Tibial nerve (tissue), 4 donors: ENCODE measurements around the gene CS. TPM values are rescaled to one million over a fixed set of nuclear protein-coding genes. Genes with fewer than 3 reads are reported as not detected.
"Not testable (repeated sequence)": the region's sequence is repeated elsewhere in the genome, so short reads cannot be mapped to it uniquely, and the experiment has no call there.

Source experiments
- DNase-seq, 2 donors: peaks; one replicate each; pipeline ENCODE4 v3.0.0-alpha.2; 2019; ENCODE audit warnings: low spot score in 2 of 2
- H3K27ac ChIP-seq, 4 donors: fragments of 200-600 bp; sonication (generic) in 3 of 4; one replicate each; pipeline ENCODE4 v1.5.1; 2017 to 2019; ENCODE audit warnings: mild to moderate bottlenecking in 1 of 4
- H3K27me3 ChIP-seq, 2 donors: fragments of 200-600 bp; sonication (generic) in 1 of 2; one replicate each; pipeline versions ENCODE4 v1.5.1 to v1.6.0; 2017 to 2019
- H3K36me3 ChIP-seq, 3 donors: fragments of 200-600 bp; sonication (generic); one replicate each; pipeline ENCODE4 v1.5.1; 2018 to 2019
- H3K4me1 ChIP-seq, 4 donors: fragments of 200-600 bp; sonication (generic) in 3 of 4; one replicate each; pipeline ENCODE4 v1.5.1; 2017 to 2019
- H3K4me3 ChIP-seq, 4 donors: fragments of 200-600 bp; sonication (generic) in 3 of 4; one replicate each; pipeline ENCODE4 v1.5.1; 2017 to 2019; ENCODE audit warnings: mild to moderate bottlenecking in 1 of 4, moderate library complexity in 1 of 4
- H3K9me3 ChIP-seq, 4 donors: fragments of 200-600 bp; sonication (generic) in 3 of 4; one replicate each; pipeline ENCODE4 v1.5.1; 2017 to 2019
- EP300 ChIP-seq, 2 donors: sonication (generic); formaldehyde crosslinking; IDR thresholded peaks; one replicate each; pipeline ENCODE4 v1.6.1; 2017; ENCODE audit warnings: antibody characterized with exemption in 2 of 2, mild to moderate bottlenecking in 1 of 2
- POLR2A ChIP-seq, 2 donors: fragments of 450-650 bp; IDR thresholded peaks; one replicate each; pipeline ENCODE4 v1.6.1; 2017; ENCODE audit warnings: antibody characterized with exemption in 2 of 2, mild to moderate bottlenecking in 2 of 2, moderate library complexity in 2 of 2
- WGBS, 2 donors: methylation state at CpG; one replicate each; pipeline ENCODE4 v1.1.5; 2018; 5-methylcytosine and 5-hydroxymethylcytosine counted together
- total RNA-seq, 4 donors: library from RNA; depleted of rRNA; stranded (reverse); fragments of >200 nt; gene quantifications; one replicate each; pipeline ENCODE4 v1.1.0, GENCODE V29; 2016
- TF ChIP-seq, protein P1 (sequence below), 5 experiments: fragments of 200-600 bp in 3 of 5; fragments of 450-650 bp in 2 of 5; sonication (generic) in 3 of 5; IDR thresholded peaks; one replicate each; pipeline ENCODE4 v1.5.1; 2016 to 2019; ENCODE audit warnings: antibody characterized with exemption in 5 of 5, mild to moderate bottlenecking in 3 of 5, moderate library complexity in 2 of 5

Gene CS
- total RNA-seq, 4 donors from 2014 or later: 63.7 to 112 (median 84.2) TPM

DNA sequence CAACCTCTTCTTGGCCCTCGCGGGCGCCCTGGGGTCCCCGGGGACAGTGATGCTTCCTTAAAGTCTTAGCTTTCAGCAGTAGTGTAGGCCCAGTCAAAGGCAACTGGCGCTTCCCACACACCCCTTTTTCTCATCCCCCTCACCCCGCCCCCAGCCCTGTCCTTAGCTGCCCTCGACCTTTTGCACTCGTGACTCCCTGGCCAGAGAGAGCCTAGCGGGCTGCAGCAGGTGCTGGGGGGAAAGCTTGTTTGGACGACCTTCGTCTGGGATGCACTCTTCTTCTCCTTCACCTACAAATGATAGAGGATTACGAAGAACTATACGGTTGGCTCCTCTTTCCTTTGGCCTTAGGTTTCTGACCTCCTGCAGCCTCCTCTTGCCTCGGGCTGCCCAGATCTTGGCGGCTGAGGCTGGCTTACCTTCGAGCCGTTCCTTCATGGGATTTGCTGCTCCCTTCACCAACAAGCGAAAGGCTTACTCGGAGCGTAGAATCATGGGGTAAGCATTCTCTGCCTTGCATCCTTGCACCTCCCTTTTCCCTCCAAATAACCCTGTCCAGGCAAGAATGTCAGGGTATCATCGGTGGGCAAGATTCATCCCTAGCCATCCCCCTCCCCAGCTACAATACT lies 32.6 kb downstream of the CS start:
- Histone ChIP-seq H3K4me1 (peaks cover 0 to 22% (median 8%) of the 10 kb centered on the region in 4 donors), H3K9me3 (no peaks in the 10 kb centered on the region), H3K4me3 (peak overlapping the region; percentile 62 to 79 (median 69)), H3K27ac (peak overlapping the region; percentile 89 to 97 (median 92)), H3K27me3 (no peaks in the 10 kb centered on the region), H3K36me3 (peaks cover 0 to 36% (median 0%) of the 10 kb centered on the region in 3 donors)
- 21 to 22% methylated on average over 21 of the region's 21 CpGs for WGBS, 2 donors
- no peak for DNase-seq
- TF ChIP-seq POLR2A (IDR thresholded peaks at IDR 0.05) (no peak), EP300 (IDR thresholded peaks at IDR 0.05) (no peak)
- TF ChIP-seq, protein P1, sequence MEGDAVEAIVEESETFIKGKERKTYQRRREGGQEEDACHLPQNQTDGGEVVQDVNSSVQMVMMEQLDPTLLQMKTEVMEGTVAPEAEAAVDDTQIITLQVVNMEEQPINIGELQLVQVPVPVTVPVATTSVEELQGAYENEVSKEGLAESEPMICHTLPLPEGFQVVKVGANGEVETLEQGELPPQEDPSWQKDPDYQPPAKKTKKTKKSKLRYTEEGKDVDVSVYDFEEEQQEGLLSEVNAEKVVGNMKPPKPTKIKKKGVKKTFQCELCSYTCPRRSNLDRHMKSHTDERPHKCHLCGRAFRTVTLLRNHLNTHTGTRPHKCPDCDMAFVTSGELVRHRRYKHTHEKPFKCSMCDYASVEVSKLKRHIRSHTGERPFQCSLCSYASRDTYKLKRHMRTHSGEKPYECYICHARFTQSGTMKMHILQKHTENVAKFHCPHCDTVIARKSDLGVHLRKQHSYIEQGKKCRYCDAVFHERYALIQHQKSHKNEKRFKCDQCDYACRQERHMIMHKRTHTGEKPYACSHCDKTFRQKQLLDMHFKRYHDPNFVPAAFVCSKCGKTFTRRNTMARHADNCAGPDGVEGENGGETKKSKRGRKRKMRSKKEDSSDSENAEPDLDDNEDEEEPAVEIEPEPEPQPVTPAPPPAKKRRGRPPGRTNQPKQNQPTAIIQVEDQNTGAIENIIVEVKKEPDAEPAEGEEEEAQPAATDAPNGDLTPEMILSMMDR (IDR thresholded peaks at IDR 0.05): no peak

DNA sequence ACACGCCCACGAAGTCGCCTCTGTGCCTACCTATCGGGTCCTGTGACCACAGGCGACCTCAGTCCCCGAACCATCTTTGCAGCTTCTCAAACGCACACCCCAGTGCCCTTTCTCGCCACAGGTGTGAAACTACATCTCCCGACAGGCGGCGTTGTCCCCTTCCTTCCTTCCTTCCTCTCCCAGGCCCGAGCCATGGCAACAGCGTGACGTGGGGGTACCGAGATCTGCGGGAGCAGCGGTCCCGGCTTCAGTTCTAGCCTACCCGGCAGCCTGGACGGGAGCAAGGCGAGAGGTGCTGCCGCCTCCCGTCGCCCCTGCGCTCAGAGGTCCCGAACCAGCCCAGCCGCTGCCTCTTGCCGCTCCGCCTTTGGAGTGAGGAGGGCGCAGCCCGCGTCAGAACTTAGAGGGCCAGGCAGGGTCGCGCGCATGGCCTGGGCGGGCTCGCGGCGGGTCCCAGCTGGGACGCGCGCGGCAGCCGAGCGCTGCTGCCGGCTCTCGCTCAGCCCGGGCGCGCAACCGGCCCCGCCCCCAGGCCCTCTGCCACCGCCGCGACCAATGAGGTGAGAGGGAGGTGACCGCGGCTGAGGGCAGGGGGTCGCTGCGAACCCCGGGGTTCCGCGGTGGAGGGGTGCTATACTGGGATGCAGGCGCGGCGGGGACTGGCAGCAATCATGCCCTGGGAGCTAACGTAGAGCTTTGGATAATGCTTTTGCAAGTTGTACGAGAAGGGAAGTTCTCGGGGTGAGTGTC lies 33.3 kb downstream of the CS start, which contains the start of gene COQ10A:
TSS of gene COQ10A (plus strand) at position 250 of the 750 bp plus-strand sequence. CDS start at position 427, 177 bp downstream.
- H3K36me3 ChIP-seq: peaks cover 0 to 29% (median 0%) of the 10 kb centered on the region in 3 donors
- TF ChIP-seq, protein P1 (IDR thresholded peaks at IDR 0.05): peak; percentile 52 to 90 (median 80)
- TF ChIP-seq EP300 (IDR thresholded peaks at IDR 0.05): peak in 1 of 2 donors; percentile 93
- TF ChIP-seq POLR2A (IDR thresholded peaks at IDR 0.05): peak; percentile 73 to 91
- no peaks in the 10 kb centered on the region for H3K9me3 ChIP-seq
- DNase-seq: peak; percentile 82 to 89
- peak within 1 kb of the TSS; percentile 89 to 97 (median 92) for H3K27ac ChIP-seq
- no peaks in the 10 kb centered on the region for H3K27me3 ChIP-seq
- 1% methylated on average over 32 to 58 of the region's 68 CpGs for WGBS, 2 donors
- H3K4me1 ChIP-seq: peaks cover 0 to 22% (median 8%) of the 10 kb centered on the region in 4 donors
- peak within 1 kb of the TSS; percentile 62 to 79 (median 69) for H3K4me3 ChIP-seq

DNA sequence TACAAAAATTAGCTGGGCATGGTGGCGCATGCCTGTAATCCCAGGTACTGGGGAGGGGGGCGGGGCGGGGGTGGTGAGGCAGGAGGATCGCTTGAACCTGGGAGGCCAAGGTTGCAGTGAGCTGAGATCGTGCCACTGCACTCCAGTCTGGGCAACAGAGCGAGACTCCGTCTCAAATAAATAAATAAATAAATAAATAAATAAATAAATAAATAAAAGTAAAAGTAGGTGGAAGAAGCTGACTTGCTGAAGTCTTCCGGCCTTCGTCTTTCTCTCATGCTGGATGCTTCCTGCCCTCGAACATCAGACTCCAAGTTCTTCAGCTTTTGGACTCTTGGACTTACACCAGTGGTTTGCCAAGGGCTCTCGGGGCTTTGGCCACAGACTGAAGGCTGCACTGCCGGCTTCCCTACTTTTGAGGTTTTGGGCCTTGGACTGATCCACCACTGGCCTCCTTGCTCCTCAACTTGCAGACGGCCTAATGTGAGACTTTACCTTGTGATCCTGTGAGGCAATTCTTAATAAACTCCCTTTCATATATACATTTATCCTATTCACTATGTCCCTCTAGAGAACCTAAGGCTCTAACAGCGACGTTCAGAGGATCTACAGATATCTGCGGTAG lies 34.0 kb downstream of the CS start:
- peak overlapping the region; percentile 89 to 97 (median 92) for H3K27ac ChIP-seq
- H3K27me3 ChIP-seq, DNase-seq, H3K9me3 ChIP-seq: not testable (repeated sequence)
- H3K36me3 ChIP-seq: peaks cover 0 to 23% (median 0%) of the 10 kb centered on the region in 3 donors
- WGBS, 2 donors: 60 to 61% methylated on average over 16 of the region's 16 CpGs
- H3K4me1 ChIP-seq: peaks cover 0 to 22% (median 8%) of the 10 kb centered on the region in 4 donors
- peak overlapping the region; percentile 62 to 79 (median 69) for H3K4me3 ChIP-seq

DNA sequence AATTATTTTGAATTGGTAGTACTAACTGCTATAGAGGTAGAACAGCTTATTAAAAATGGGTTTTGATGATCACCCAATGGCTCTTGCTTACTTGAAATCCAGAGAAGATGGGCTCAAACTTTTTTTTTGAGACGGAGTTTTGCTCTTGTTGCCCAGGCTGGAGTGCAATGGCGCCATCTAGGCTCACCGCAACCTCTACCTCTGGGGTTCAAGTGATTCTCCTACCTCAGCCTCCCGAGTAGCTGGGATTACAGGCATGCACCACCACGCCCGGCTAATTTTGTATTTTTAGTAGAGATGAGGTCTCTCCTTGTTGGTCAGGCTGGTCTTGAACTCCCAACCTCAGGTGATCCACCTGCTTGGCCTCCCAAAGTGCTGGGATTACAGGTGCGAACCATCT lies 37.2 kb downstream of the CS start:
- not testable (repeated sequence) for DNase-seq, H3K4me3 ChIP-seq, H3K27me3 ChIP-seq, H3K27ac ChIP-seq, H3K36me3 ChIP-seq, H3K9me3 ChIP-seq
- H3K4me1 ChIP-seq: peaks cover 0 to 25% (median 15%) of the 10 kb centered on the region in 4 donors
- WGBS, 2 donors: 91 to 92% methylated on average over 7 of the region's 7 CpGs

DNA sequence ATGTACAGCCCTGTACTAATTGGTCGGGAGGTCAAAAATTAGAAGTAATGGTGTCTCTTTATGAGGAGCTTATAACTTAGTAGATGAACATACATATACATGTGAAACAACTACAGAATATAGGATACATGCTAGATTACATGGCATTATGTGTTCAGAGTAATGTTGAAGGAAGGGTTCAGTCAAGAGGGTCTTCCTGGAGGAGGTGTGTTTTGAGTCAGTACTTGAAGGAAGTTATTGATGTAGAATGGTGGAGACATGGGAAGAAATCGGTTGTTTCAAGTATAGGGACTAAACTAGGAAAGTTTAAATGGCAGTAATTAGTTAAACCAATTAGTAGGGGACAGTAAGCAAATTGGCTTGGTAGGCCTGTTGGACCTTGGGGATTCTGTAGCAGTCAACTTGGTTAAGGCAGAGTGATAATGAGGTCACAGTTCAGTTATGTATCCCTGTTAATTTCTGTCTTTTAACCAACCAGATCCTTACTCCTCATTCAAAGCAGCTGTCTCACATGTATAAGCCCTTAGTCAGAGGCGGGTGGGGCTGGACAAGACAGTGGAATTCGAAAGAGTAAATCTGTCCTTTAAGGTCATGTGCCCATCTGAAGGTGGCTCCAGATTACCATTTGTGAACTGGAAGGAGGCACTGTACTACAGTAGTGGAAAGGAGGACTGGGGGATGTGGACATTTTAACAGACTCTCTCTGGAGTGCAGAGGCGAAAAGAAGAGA lies 38.5 kb downstream of the CS start:
- Histone ChIP-seq H3K27ac (no peak overlapping the region), H3K9me3 (no peaks in the 10 kb centered on the region), H3K36me3 (no peaks in the 10 kb centered on the region), H3K4me3 (no peak overlapping the region), H3K27me3 (no peaks in the 10 kb centered on the region), H3K4me1 (peaks cover 0 to 28% (median 23%) of the 10 kb centered on the region in 4 donors)
- TF ChIP-seq, protein P1 (IDR thresholded peaks at IDR 0.05): no peak
- TF ChIP-seq POLR2A (IDR thresholded peaks at IDR 0.05) (no peak), EP300 (IDR thresholded peaks at IDR 0.05) (no peak)
- DNase-seq: no peak
- WGBS, 2 donors: 86 to 88% methylated on average over 5 of the region's 5 CpGs
